ENCODE measurements around the gene PSMG2. TPM values are rescaled to one million over a fixed set of nuclear protein-coding genes. Genes with fewer than 3 reads are reported as not detected.

Gene PSMG2

DNA sequence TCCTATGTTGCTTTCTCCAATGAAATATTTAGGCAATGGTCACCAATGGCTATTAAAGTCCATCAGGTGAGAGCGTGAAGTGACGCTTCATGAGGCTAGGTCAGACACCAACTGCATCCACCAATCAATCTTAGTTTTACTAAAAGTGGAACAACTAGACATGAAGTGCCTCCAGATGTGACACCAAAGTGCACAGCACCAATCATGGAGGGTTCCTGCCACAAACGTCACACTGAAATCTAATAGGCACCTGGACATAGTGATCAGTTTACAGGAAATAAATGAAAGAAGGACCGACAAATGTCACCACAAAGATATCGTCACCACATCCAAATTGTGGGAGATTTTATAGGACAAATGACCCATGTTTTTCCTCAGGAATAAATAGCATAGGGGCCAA is 70.5 kb downstream of the PSMG2 start:
- H2BK15ac ChIP-seq (replicated peaks; ENCODE audit: low read depth): no peak overlapping the region
- H3K4ac ChIP-seq (ENCODE audit: low read depth, low read length): no peak overlapping the region
- no peak overlapping the region for H3K27ac ChIP-seq (ENCODE audit: low read depth, low read length)
- no peaks in the 10 kb centered on the region for H3K36me3 ChIP-seq (ENCODE audit: control insufficient read depth, insufficient read depth, low read length)
- H4K5ac ChIP-seq (ENCODE audit: low read length): no peak overlapping the region
- no peak overlapping the region for H3K9ac ChIP-seq (ENCODE audit: low read length)
- no peaks in the 10 kb centered on the region for H3K4me1 ChIP-seq (ENCODE audit: control insufficient read depth, low read depth, low read length)
- H3K23ac ChIP-seq (ENCODE audit: low read length): no peak overlapping the region
- H3K56ac ChIP-seq (ENCODE audit: low read length): no peak overlapping the region
- no peaks in the 10 kb centered on the region for H3K27me3 ChIP-seq (ENCODE audit: insufficient read depth, low read length, poor library complexity)
- H4K8ac ChIP-seq (ENCODE audit: low read depth, low read length): no peak overlapping the region
- H2BK5ac ChIP-seq (ENCODE audit: low read length): no peak overlapping the region
- no peaks in the 10 kb centered on the region for H3K79me1 ChIP-seq (ENCODE audit: low read length)
- no peak overlapping the region for H2AK5ac ChIP-seq (ENCODE audit: low read length)
- no peak overlapping the region for H3K4me2 ChIP-seq (ENCODE audit: low read length)
- no CpG with 5 or more reads among the region's 5 CpGs for WGBS (ENCODE audit: extremely low coverage, insufficient coverage, low lambda C conversion rate)
- no peak overlapping the region for H3K4me3 ChIP-seq (ENCODE audit: low read length)
- no peak overlapping the region for H3K18ac ChIP-seq (ENCODE audit: low read length)
- H2BK120ac ChIP-seq (ENCODE audit: low read depth, low read length): no peak overlapping the region
- DNase-seq: no peak
- no peaks in the 10 kb centered on the region for H3K79me2 ChIP-seq (ENCODE audit: control insufficient read depth, insufficient read depth, low read length)

DNA sequence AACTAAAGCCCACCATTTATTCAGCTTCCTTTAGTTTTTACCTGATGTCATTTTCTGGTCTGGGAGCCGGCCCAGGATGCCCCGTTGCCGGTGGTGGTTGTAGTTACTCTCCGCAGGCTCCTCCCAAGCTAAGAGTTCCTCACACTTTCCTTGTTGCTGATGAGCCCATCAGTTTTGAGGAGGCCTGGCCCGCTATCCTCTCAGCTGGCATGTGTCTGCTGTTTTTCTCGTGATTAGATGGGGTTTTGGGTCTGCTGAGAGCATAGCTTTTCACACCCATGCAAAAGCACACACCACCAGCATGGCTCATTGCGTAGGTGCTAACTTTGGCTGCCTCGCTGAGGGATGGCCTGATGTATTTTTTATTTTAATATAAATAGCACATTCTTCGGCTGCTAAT is 72.1 kb downstream of the PSMG2 start:
- no peaks in the 10 kb centered on the region for H3K4me1 ChIP-seq (ENCODE audit: control insufficient read depth, low read depth, low read length)
- no peaks in the 10 kb centered on the region for H3K79me2 ChIP-seq (ENCODE audit: control insufficient read depth, insufficient read depth, low read length)
- no peak overlapping the region for H3K18ac ChIP-seq (ENCODE audit: low read length)
- no peak overlapping the region for H3K4me3 ChIP-seq (ENCODE audit: low read length)
- no peak overlapping the region for H3K56ac ChIP-seq (ENCODE audit: low read length)
- no peaks in the 10 kb centered on the region for H3K79me1 ChIP-seq (ENCODE audit: low read length)
- H2BK5ac ChIP-seq (ENCODE audit: low read length): no peak overlapping the region
- H3K4ac ChIP-seq (ENCODE audit: low read depth, low read length): no peak overlapping the region
- no peaks in the 10 kb centered on the region for H3K27me3 ChIP-seq (ENCODE audit: insufficient read depth, low read length, poor library complexity)
- H3K23ac ChIP-seq (ENCODE audit: low read length): no peak overlapping the region
- H4K5ac ChIP-seq (ENCODE audit: low read length): no peak overlapping the region
- peak; percentile 51 for DNase-seq
- H3K9ac ChIP-seq (ENCODE audit: low read length): no peak overlapping the region
- H2BK120ac ChIP-seq (ENCODE audit: low read depth, low read length): no peak overlapping the region
- no peak overlapping the region for H3K27ac ChIP-seq (ENCODE audit: low read depth, low read length)
- H3K36me3 ChIP-seq (ENCODE audit: control insufficient read depth, insufficient read depth, low read length): no peaks in the 10 kb centered on the region
- no peak overlapping the region for H2AK5ac ChIP-seq (ENCODE audit: low read length)
- no peak overlapping the region for H3K4me2 ChIP-seq (ENCODE audit: low read length)
- no CpG with 5 or more reads among the region's 9 CpGs for WGBS (ENCODE audit: extremely low coverage, insufficient coverage, low lambda C conversion rate)
- no peak overlapping the region for H4K8ac ChIP-seq (ENCODE audit: low read depth, low read length)
- H2BK15ac ChIP-seq (replicated peaks; ENCODE audit: low read depth): no peak overlapping the region

Small RNA genes lying within 50 kb of the gene (small RNA-seq; reads per million reads assigned to genes)
- gene RF00019 (ENCODE audit: insufficient read depth): not detected

Measured in mesendoderm (in vitro differentiated cells).